ENCODE measurements around the gene STAMBPL1. TPM values are rescaled to one million over a fixed set of nuclear protein-coding genes. Genes with fewer than 3 reads are reported as not detected.
A peak's percentile ranks its signal among the peaks of the same experiment; 100 is the strongest.

STAMBPL1 gene
- total and polyA plus RNA-seq, 5 donors from 2014 or later = 12.2 to 40.5 (median 14.7) TPM

DNA sequence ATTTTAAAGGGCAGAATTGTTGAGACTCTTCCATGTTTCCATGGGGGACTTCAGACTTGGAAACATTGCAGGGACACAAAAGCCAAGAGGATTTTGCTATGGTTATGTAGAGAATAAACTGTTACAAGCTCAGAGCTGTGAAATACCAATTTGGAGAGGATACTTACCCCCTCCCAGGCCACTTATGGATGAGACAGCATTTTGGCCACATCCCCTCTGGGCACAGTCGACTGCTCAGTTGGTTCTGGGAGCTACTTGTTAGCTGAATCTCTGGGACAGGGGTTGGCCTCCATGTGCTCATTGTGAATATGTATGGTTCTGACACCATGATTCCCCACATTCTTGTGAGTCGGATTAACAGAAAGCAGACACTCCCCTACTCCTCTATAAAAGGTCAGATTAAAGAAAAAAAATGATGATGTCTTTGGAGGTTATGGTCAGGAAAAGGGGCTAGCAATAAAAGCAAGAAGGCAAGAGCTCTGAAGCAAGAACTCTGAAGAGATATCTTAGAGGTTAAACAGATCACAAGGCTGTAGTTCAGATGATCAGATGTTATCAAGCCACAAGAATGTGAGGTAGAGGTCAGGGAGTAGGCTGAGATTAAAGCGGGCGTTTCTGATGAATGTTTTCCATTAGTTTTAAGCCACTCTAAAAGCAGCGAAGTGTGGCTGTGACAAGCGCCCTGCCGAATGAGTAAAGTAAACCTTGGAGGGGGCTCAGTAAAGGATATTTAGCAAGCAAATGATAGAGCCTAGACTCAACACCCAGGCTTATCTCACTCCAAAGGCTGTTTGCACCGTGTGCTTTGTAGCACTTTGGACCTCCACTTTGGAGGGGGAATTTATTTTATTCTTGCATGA, 17.2 kb downstream of the STAMBPL1 start:
- DNase-seq (peak in 1 of 3 donors; percentile 39), ATAC-seq (ENCODE audit: low read depth in 2 of 2) (peak; percentile 39 to 45)
- Mint-ChIP-seq H3K4me1 (peaks cover 63 to 92% (median 80%) of the 10 kb centered on the region in 4 donors), H3K4me3 (peak overlapping the region; percentile 0 to 84 (median 68)), H3K9me3 (no peaks in the 10 kb centered on the region), H3K36me3 (peaks cover 14% of the 10 kb centered on the region), H3K27ac (peak overlapping the region; percentile 54 to 86 (median 69)), H3K27me3 (no peaks in the 10 kb centered on the region)
- Histone ChIP-seq H3K36me3 (ENCODE audit: control insufficient read depth, insufficient read depth, low read length) (peaks cover 5% of the 10 kb centered on the region), H3K4me1 (ENCODE audit: control insufficient read depth, insufficient read depth, low read length, poor library complexity, severe bottlenecking) (peaks cover 61% of the 10 kb centered on the region), H3K9me3 (ENCODE audit: control insufficient read depth in 2 of 2, low read length in 2 of 2) (no peaks in the 10 kb centered on the region), H3K4me3 (ENCODE audit: low read depth, low read length) (peak overlapping the region; percentile 45), H3K27me3 (ENCODE audit: control insufficient read depth, insufficient read depth, low read length) (no peaks in the 10 kb centered on the region), H3K27ac (ENCODE audit: insufficient read depth, low read length, poor library complexity, severe bottlenecking) (peak overlapping the region; percentile 58)

DNA sequence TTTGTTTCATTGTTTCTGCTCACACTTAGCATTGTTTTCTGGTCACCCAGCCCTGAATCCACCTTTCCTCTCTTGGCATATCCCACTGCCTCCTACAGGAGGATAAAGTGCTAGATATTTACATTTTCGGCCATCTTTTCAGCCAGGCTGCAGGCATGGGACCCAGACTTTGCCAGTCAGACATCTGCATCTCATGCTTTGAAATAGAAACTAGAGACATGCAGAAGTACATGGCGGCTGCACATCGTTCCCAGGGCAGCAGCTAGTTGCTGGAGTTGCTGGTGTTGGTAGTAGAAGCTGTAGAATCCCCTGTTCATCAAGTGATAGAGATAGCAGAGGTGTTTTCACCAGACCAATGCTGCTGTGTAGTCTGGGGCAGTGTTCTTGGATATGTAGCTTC, 18.7 kb downstream of the STAMBPL1 start:
- ATAC-seq (ENCODE audit: low read depth in 2 of 2) (no peak), DNase-seq (no peak)
- H3K27me3 Mint-ChIP-seq = no peaks in the 10 kb centered on the region
- Histone ChIP-seq H3K4me3 (ENCODE audit: low read depth, low read length) (peak overlapping the region; percentile 15), H3K4me1 (ENCODE audit: control insufficient read depth, insufficient read depth, low read length, poor library complexity, severe bottlenecking) (peaks cover 61% of the 10 kb centered on the region), H3K9me3 (ENCODE audit: control insufficient read depth in 2 of 2, low read length in 2 of 2) (no peaks in the 10 kb centered on the region), H3K27me3 (ENCODE audit: control insufficient read depth, insufficient read depth, low read length) (no peaks in the 10 kb centered on the region), H3K27ac (ENCODE audit: insufficient read depth, low read length, poor library complexity, severe bottlenecking) (no peak overlapping the region), H3K36me3 (ENCODE audit: control insufficient read depth, insufficient read depth, low read length) (peaks cover 20% of the 10 kb centered on the region)
- H3K4me1 Mint-ChIP-seq = peaks cover 56 to 77% (median 69%) of the 10 kb centered on the region in 4 donors
- H3K36me3 Mint-ChIP-seq = peaks cover 21% of the 10 kb centered on the region
- peak overlapping the region in 2 of 3 donors; percentile 50 to 83 for H3K27ac Mint-ChIP-seq
- H3K4me3 Mint-ChIP-seq = peak overlapping the region in 3 of 4 donors; percentile 0 to 39 (median 24)
- no peaks in the 10 kb centered on the region for H3K9me3 Mint-ChIP-seq

DNA sequence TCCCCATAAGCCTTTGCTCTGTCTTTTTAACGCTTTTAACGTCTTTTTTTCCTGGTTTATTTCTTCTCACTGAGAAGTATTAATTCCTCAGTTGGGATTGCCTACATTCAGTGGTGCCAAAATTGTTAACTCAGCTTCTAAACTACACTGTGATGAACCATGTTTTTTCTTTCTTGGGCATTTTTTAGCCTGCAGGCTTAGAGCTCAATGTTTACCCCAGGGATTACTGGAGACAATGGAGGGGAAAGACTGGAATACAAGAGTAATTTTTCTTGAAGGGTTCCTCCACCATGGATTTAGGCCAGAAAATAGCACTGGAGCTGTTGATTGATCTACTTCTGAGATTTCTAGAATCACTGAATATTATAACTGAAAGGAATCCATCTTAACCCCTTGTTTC, 19.8 kb downstream of the STAMBPL1 start:
- Histone ChIP-seq H3K4me3 (ENCODE audit: low read depth, low read length) (no peak overlapping the region), H3K9me3 (ENCODE audit: control insufficient read depth in 2 of 2, low read length in 2 of 2) (no peaks in the 10 kb centered on the region), H3K27ac (ENCODE audit: insufficient read depth, low read length, poor library complexity, severe bottlenecking) (peak overlapping the region; percentile 7), H3K4me1 (ENCODE audit: control insufficient read depth, insufficient read depth, low read length, poor library complexity, severe bottlenecking) (peaks cover 61% of the 10 kb centered on the region), H3K27me3 (ENCODE audit: control insufficient read depth, insufficient read depth, low read length) (no peaks in the 10 kb centered on the region), H3K36me3 (ENCODE audit: control insufficient read depth, insufficient read depth, low read length) (peaks cover 31% of the 10 kb centered on the region)
- Mint-ChIP-seq H3K9me3 (no peaks in the 10 kb centered on the region), H3K4me3 (no peak overlapping the region), H3K27ac (peak overlapping the region in 1 of 3 donors; percentile 50), H3K4me1 (peaks cover 48 to 69% (median 61%) of the 10 kb centered on the region in 4 donors), H3K36me3 (peaks cover 22% of the 10 kb centered on the region), H3K27me3 (no peaks in the 10 kb centered on the region)
- DNase-seq (no peak), ATAC-seq (ENCODE audit: low read depth in 2 of 2) (no peak)

- Mint-ChIP-seq H3K36me3 (peaks cover 31% of the 10 kb centered on the region), H3K27me3 (no peaks in the 10 kb centered on the region), H3K9me3 (no peaks in the 10 kb centered on the region), H3K4me3 (peak overlapping the region in 1 of 4 donors; percentile 16), H3K4me1 (peaks cover 39 to 55% (median 51%) of the 10 kb centered on the region in 4 donors), H3K27ac (peak overlapping the region; percentile 27 to 84 (median 75))
- Histone ChIP-seq H3K4me1 (ENCODE audit: control insufficient read depth, insufficient read depth, low read length, poor library complexity, severe bottlenecking) (peaks cover 49% of the 10 kb centered on the region), H3K36me3 (ENCODE audit: control insufficient read depth, insufficient read depth, low read length) (peaks cover 46% of the 10 kb centered on the region), H3K27me3 (ENCODE audit: control insufficient read depth, insufficient read depth, low read length) (no peaks in the 10 kb centered on the region), H3K4me3 (ENCODE audit: low read depth, low read length) (peak overlapping the region; percentile 11), H3K27ac (ENCODE audit: insufficient read depth, low read length, poor library complexity, severe bottlenecking) (peak overlapping the region; percentile 62), H3K9me3 (ENCODE audit: control insufficient read depth in 2 of 2, low read length in 2 of 2) (no peaks in the 10 kb centered on the region)
- DNase-seq (peak in 1 of 3 donors; percentile 57), ATAC-seq (ENCODE audit: low read depth in 2 of 2) (peak; percentile 63 to 67)
Observed at GRCh38 chr10:88901206-88901983, 21.4 kb downstream of the STAMBPL1 start.

GRCh38 chr10:88901984-88902789, 22.1 kb downstream of the STAMBPL1 start:
- Mint-ChIP-seq H3K9me3 (no peaks in the 10 kb centered on the region), H3K4me1 (peaks cover 38 to 52% (median 46%) of the 10 kb centered on the region in 4 donors), H3K4me3 (peak overlapping the region in 2 of 4 donors; percentile 13 to 39), H3K27me3 (no peaks in the 10 kb centered on the region), H3K36me3 (peaks cover 37% of the 10 kb centered on the region), H3K27ac (peak overlapping the region; percentile 27 to 75 (median 47))
- Histone ChIP-seq H3K9me3 (ENCODE audit: control insufficient read depth in 2 of 2, low read length in 2 of 2) (no peaks in the 10 kb centered on the region), H3K4me3 (ENCODE audit: low read depth, low read length) (no peak overlapping the region), H3K36me3 (ENCODE audit: control insufficient read depth, insufficient read depth, low read length) (peaks cover 54% of the 10 kb centered on the region), H3K27me3 (ENCODE audit: control insufficient read depth, insufficient read depth, low read length) (no peaks in the 10 kb centered on the region), H3K27ac (ENCODE audit: insufficient read depth, low read length, poor library complexity, severe bottlenecking) (peak overlapping the region; percentile 10), H3K4me1 (ENCODE audit: control insufficient read depth, insufficient read depth, low read length, poor library complexity, severe bottlenecking) (peaks cover 42% of the 10 kb centered on the region)
- no peak for ATAC-seq (ENCODE audit: low read depth in 2 of 2)
- DNase-seq = no peak

DNA sequence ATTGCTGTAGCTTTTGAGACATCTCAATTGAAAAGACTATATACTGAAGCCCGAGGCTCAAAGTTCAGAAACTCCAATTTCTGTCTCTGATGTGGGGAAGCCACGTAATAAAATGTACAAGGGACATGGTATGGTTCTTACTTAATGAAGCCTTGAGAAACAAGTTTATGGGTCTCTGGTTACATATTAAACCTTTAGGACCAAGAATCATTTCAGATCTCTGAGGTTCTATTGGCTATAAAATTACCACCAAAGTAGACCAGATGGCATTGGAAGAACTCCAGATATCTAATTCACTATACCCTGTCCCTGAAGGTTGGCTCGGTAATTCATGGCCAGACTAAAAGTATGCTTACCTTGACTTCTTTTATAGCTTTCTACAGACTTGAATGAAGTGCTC, 23.7 kb downstream of the STAMBPL1 start:
- no peak overlapping the region for H3K4me3 ChIP-seq (ENCODE audit: low read depth, low read length)
- H3K9me3 ChIP-seq (ENCODE audit: control insufficient read depth in 2 of 2, low read length in 2 of 2) = no peaks in the 10 kb centered on the region
- peaks cover 27% of the 10 kb centered on the region for H3K4me1 ChIP-seq (ENCODE audit: control insufficient read depth, insufficient read depth, low read length, poor library complexity, severe bottlenecking)
- Mint-ChIP-seq H3K9me3 (no peaks in the 10 kb centered on the region), H3K27ac (peak overlapping the region in 1 of 3 donors; percentile 73), H3K36me3 (peaks cover 44% of the 10 kb centered on the region), H3K4me1 (peaks cover 38 to 44% (median 41%) of the 10 kb centered on the region in 4 donors), H3K27me3 (no peaks in the 10 kb centered on the region), H3K4me3 (no peak overlapping the region)
- peaks cover 64% of the 10 kb centered on the region for H3K36me3 ChIP-seq (ENCODE audit: control insufficient read depth, insufficient read depth, low read length)
- no peak for DNase-seq
- no peaks in the 10 kb centered on the region for H3K27me3 ChIP-seq (ENCODE audit: control insufficient read depth, insufficient read depth, low read length)
- no peak for ATAC-seq (ENCODE audit: low read depth in 2 of 2)
- H3K27ac ChIP-seq (ENCODE audit: insufficient read depth, low read length, poor library complexity, severe bottlenecking) = no peak overlapping the region

- Mint-ChIP-seq H3K4me3 (no peak overlapping the region), H3K27ac (no peak overlapping the region), H3K27me3 (no peaks in the 10 kb centered on the region), H3K36me3 (peaks cover 52% of the 10 kb centered on the region), H3K9me3 (no peaks in the 10 kb centered on the region), H3K4me1 (peaks cover 12 to 23% (median 18%) of the 10 kb centered on the region in 4 donors)
- no peak for DNase-seq
- H3K27ac ChIP-seq (ENCODE audit: insufficient read depth, low read length, poor library complexity, severe bottlenecking) = no peak overlapping the region
- ATAC-seq (ENCODE audit: low read depth in 2 of 2) = no peak
- H3K36me3 ChIP-seq (ENCODE audit: control insufficient read depth, insufficient read depth, low read length) = peaks cover 89% of the 10 kb centered on the region
- no peaks in the 10 kb centered on the region for H3K27me3 ChIP-seq (ENCODE audit: control insufficient read depth, insufficient read depth, low read length)
- H3K9me3 ChIP-seq (ENCODE audit: control insufficient read depth in 2 of 2, low read length in 2 of 2) = no peaks in the 10 kb centered on the region
- no peak overlapping the region for H3K4me3 ChIP-seq (ENCODE audit: low read depth, low read length)
- H3K4me1 ChIP-seq (ENCODE audit: control insufficient read depth, insufficient read depth, low read length, poor library complexity, severe bottlenecking) = peaks cover under 1% of the 10 kb centered on the region
Observed at GRCh38 chr10:88906921-88907320, 26.9 kb downstream of the STAMBPL1 start.
